GM13976 (cell line): ENCODE measurements around the gene NFATC2IP.

ENCODE experiments used
- DNase-seq: peaks from one replicate; pipeline ENCODE4 v3.0.0; 2012; ENCODE audit warnings: low spot score
- in situ Hi-C: fragments of 300-500 bp; cut with MboI; formaldehyde crosslinking; loops from one replicate; pipeline ENCODE4 v1.12.0; 2022; ENCODE audit warnings: low sequenced_read_pairs, mixed read lengths, inconsistent platforms; ENCODE audit not compliant: unreplicated experiment
- TF ChIP-seq, protein P1 (sequence below): IDR thresholded peaks from 2 replicates; pipeline ENCODE4 v1.5.1; 2012; ENCODE audit warnings: borderline replicate concordance, mild to moderate bottlenecking; ENCODE audit not compliant: insufficient read depth; ENCODE audit errors: extremely low read depth, missing control alignments, control extremely low read depth

Gene NFATC2IP

DNA sequence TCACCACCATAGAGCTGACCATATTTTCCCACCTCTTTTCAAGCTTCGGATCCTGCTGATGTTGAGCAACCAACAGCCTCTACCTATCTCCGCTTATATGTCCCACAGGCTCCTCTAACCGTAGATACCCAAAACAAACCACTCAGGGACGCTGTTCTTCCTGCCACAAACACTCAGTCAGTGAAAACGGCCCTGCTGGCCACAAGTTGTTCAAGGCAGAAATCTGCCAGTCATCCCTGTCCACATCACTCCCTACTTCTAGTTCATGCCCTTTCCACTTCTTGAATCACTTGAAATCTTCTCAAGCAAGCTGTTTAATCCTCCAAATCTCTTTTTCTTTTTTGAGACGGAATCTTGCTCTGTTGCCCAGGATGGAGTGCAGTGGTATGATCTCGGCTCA lies 33.6 kb upstream of the NFATC2IP start:
- in situ Hi-C loops = no loop called here
- TF ChIP-seq, protein P1, sequence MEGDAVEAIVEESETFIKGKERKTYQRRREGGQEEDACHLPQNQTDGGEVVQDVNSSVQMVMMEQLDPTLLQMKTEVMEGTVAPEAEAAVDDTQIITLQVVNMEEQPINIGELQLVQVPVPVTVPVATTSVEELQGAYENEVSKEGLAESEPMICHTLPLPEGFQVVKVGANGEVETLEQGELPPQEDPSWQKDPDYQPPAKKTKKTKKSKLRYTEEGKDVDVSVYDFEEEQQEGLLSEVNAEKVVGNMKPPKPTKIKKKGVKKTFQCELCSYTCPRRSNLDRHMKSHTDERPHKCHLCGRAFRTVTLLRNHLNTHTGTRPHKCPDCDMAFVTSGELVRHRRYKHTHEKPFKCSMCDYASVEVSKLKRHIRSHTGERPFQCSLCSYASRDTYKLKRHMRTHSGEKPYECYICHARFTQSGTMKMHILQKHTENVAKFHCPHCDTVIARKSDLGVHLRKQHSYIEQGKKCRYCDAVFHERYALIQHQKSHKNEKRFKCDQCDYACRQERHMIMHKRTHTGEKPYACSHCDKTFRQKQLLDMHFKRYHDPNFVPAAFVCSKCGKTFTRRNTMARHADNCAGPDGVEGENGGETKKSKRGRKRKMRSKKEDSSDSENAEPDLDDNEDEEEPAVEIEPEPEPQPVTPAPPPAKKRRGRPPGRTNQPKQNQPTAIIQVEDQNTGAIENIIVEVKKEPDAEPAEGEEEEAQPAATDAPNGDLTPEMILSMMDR = no peak
- DNase-seq = no peak

DNA sequence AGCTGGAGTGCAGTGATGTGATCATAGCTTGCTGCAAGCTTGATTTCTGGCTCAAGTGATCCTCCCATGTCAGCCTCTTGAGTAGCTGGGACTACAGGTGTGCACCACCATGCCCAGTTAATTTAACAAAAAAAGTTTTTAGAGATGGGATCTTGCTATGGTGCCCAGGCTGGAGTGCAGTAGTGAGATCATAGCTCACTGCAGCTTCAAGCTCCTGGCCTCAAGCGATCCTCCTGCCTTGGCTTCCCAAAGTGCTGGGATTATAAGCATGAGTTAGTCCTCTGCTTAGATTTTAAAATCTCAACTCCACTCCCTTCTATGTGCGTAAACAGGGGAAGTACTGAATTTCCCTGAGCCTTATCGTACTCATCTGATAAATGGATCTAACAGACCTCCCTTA lies 32.0 kb upstream of the NFATC2IP start:
- TF ChIP-seq, protein P1 = no peak
- no peak for DNase-seq
- in situ Hi-C loops = no loop called here

GRCh38 chr16:28923231-28923587 lies 27.5 kb upstream of the NFATC2IP start:
- in situ Hi-C loops = no loop called here

DNA sequence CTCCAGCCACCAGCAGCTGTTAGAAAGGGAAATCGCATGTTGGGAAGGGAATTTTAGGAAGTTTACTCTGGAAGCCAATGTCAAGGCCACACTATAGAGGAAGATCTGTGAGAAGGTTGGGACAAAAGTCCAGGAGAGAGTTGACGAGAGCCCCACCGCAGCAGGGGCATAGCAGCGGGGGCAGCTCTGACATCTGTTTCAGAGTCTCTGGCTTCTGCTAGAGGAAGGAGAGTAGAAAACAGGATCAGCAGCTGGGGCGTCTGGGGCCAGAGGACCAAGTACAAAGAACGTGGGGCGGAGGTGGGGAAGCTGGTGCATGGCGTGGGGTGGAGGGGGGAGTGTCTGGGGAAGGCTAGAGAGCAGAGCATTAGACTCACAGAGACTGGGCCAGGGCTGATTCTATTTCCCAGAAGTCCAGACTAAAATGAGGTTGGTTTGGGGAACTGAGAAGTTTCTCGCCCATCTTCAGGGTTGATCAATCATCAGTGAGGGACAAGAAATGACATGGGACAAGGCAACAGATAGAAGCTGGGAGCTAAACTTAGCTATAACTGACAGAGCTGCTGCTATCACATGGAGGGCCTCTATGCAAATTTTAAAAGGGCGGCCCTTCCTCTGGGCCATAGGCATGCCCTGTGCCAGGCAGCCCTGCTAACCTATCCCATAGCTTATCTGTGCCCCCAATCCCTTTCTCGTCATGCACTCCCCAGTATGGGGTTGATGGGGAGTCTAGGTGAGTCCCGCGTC lies 26.9 kb upstream of the NFATC2IP start:
- DNase-seq = peak; percentile 80
- in situ Hi-C loops = no loop called here
- TF ChIP-seq, protein P1 = no peak

More at GRCh38 chr16:28923231-28923587, 27.5 kb upstream of the NFATC2IP start:
- no peak for DNase-seq
- TF ChIP-seq, protein P1 = no peak

DNA sequence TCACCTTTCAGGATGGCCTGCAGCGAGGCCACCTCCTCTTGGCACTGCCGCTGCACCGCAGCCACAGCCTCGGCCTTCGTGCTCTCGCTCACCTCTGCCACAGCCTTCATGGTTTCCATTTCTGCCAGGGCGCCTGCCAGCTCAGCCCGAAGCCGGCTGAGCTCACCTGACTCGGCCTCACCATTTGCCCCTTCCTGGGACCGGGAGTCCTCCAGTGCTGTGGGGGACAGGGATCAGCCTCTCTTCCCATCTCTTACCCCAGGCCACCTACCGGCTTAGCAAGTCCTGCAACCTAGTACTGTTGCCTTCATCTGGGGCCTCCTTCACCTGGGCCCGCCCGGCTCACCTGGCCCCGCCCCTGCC lies 26.4 kb upstream of the NFATC2IP start:
- TF ChIP-seq, protein P1 = no peak
- DNase-seq = no peak
- in situ Hi-C loops = no loop called here

GRCh38 chr16:28924762-28925385 lies 25.9 kb upstream of the NFATC2IP start, which contains the start of gene RABEP2:
TSS of gene RABEP2 (minus strand) at chr16:28925238. CDS start at chr16:28925163, 75 bp downstream.
- peak; percentile 99 for DNase-seq
- in situ Hi-C loops = no loop called here
- TF ChIP-seq, protein P1 = no peak
